ENCODE results near the gene RABL3. TPM values are rescaled to one million over a fixed set of nuclear protein-coding genes. Genes with fewer than 3 reads are reported as not detected.

Gene RABL3
- polyA plus RNA-seq, 1 of the 3 experiments (the other 2 are of a cell fraction): 2.2 TPM

DNA sequence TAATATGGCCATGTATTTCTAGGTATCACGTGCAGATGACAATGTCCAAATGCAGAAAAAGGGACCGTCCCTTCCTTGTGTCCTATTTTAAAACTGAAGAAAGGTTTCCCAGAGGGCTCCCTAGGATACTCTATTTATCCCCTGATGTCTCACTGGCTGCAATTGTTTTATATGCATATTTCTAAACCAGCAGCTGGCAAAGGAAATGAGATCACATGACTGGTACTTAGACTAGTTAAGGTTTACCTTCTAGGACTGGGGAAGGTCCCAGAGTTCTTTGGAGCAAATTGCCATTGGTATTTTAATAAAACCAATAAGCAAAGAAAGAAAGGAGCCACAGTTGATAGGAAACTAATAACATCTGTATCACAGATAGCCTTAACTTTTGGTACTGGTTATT, 29.8 kb upstream of the RABL3 start:
- no peak overlapping the region for H2AFZ ChIP-seq (ENCODE audit: low read depth)
- H3K9ac ChIP-seq: no peak overlapping the region
- H3K27ac ChIP-seq (ENCODE audit: low read depth in 2 of 2, low read length in 1 of 2): no peak overlapping the region
- POLR2A ChIA-PET: no interaction called here
- H3K9me3 ChIP-seq: no peaks in the 10 kb centered on the region
- H3K9me2 ChIP-seq: no peaks in the 10 kb centered on the region
- 88% methylated on average over 2 of the region's 2 CpGs for WGBS (ENCODE audit: low lambda C conversion rate)
- peaks cover 20 to 51% of the 10 kb centered on the region in 2 experiments for H3K36me3 ChIP-seq (replicated peaks in 1 of 2; ENCODE audit: control insufficient read depth in 1 of 2, insufficient read depth in 2 of 2, low read length in 1 of 2)
- no peak overlapping the region for H3K4me3 ChIP-seq (ENCODE audit: low read depth in 2 of 2, low read length in 1 of 2)
- DNase-seq: no peak
- H3K79me2 ChIP-seq (ENCODE audit: insufficient read depth): peaks cover 28% of the 10 kb centered on the region; the same call in 1 of the 2 replicates
- no peaks in the 10 kb centered on the region for H3K27me3 ChIP-seq (ENCODE audit: insufficient read depth)
- TF ChIP-seq TCF12 (IDR thresholded peaks at IDR 0.05): no peak
- no peak for TF ChIP-seq EP300 (IDR thresholded peaks at IDR 0.05; ENCODE audit: borderline replicate concordance in 1 of 2, low read depth in 1 of 2, low read length in 1 of 2)
- no peak for TF ChIP-seq RAD21 (IDR thresholded peaks at IDR 0.05; ENCODE audit: low read length)
- TF ChIP-seq CHD2 (IDR thresholded peaks at IDR 0.05; ENCODE audit: low read length, partially characterized antibody): no peak
- TF ChIP-seq EZH2phosphoT487 (IDR thresholded peaks at IDR 0.05; ENCODE audit: borderline replicate concordance, low read depth): no peak
- no peak overlapping the region for H3K4me2 ChIP-seq
- peaks cover 6% of the 10 kb centered on the region for H3F3A ChIP-seq (replicated peaks; ENCODE audit: insufficient read depth)
- no peaks in the 10 kb centered on the region for H4K20me1 ChIP-seq (ENCODE audit: insufficient read depth)
- peaks cover 0 to 6% of the 10 kb centered on the region in 2 experiments; a peak in 1 of 4 replicates for H3K4me1 ChIP-seq (ENCODE audit: control insufficient read depth in 1 of 2, insufficient read depth in 2 of 2, low read depth in 1 of 2, low read length in 1 of 2)
- CTCF ChIA-PET: interaction anchor here (0.8 to 3.1 kb wide), 2 partner anchors 18 to 23 kb away, joined by 3 to 18 read pairs; no protein-coding TSS in a partner anchor

DNA sequence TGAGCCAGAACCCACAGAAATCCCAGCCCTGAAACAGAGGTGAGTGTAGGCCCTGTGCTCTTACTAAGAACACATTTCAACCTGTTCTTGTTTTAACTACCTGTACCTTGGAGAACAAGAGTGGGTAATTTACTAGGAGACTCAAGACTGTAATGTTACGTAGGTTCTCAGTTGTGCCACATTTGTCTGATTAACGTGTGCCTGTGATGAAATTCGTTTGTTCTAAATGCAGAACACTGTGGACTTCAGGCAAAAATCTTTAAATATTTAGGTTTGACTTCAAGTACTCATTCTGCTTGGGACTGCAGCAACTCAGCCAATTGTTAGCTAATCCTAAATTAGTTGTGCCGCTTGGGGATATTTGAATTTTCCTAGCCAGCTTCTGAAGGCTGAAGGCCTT, 28.6 kb upstream of the RABL3 start:
- DNase-seq: no peak
- peaks cover 8 to 39% of the 10 kb centered on the region in 2 experiments for H3K36me3 ChIP-seq (replicated peaks in 1 of 2; ENCODE audit: control insufficient read depth in 1 of 2, insufficient read depth in 2 of 2, low read length in 1 of 2)
- no peaks in the 10 kb centered on the region for H3K9me2 ChIP-seq
- no peaks in the 10 kb centered on the region for H4K20me1 ChIP-seq (ENCODE audit: insufficient read depth)
- H2AFZ ChIP-seq (ENCODE audit: low read depth): no peak overlapping the region
- TF ChIP-seq EZH2phosphoT487 (IDR thresholded peaks at IDR 0.05; ENCODE audit: borderline replicate concordance, low read depth): no peak
- TF ChIP-seq, protein P1, sequence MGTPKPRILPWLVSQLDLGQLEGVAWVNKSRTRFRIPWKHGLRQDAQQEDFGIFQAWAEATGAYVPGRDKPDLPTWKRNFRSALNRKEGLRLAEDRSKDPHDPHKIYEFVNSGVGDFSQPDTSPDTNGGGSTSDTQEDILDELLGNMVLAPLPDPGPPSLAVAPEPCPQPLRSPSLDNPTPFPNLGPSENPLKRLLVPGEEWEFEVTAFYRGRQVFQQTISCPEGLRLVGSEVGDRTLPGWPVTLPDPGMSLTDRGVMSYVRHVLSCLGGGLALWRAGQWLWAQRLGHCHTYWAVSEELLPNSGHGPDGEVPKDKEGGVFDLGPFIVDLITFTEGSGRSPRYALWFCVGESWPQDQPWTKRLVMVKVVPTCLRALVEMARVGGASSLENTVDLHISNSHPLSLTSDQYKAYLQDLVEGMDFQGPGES (IDR thresholded peaks at IDR 0.05; ENCODE audit: low read depth, low read length): no peak
- TF ChIP-seq JUND (IDR thresholded peaks at IDR 0.05): no peak
- no peak for TF ChIP-seq FOXJ3 (CRISPR knock-in tag; IDR thresholded peaks at IDR 0.05)
- no peak for TF ChIP-seq MXI1 (IDR thresholded peaks at IDR 0.05; ENCODE audit: low read depth, low read length)
- TF ChIP-seq, protein P2, sequence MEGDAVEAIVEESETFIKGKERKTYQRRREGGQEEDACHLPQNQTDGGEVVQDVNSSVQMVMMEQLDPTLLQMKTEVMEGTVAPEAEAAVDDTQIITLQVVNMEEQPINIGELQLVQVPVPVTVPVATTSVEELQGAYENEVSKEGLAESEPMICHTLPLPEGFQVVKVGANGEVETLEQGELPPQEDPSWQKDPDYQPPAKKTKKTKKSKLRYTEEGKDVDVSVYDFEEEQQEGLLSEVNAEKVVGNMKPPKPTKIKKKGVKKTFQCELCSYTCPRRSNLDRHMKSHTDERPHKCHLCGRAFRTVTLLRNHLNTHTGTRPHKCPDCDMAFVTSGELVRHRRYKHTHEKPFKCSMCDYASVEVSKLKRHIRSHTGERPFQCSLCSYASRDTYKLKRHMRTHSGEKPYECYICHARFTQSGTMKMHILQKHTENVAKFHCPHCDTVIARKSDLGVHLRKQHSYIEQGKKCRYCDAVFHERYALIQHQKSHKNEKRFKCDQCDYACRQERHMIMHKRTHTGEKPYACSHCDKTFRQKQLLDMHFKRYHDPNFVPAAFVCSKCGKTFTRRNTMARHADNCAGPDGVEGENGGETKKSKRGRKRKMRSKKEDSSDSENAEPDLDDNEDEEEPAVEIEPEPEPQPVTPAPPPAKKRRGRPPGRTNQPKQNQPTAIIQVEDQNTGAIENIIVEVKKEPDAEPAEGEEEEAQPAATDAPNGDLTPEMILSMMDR (IDR thresholded peaks at IDR 0.05): no peak
- TF ChIP-seq FOSL2 (IDR thresholded peaks at IDR 0.05; ENCODE audit: borderline replicate concordance, low read depth): no peak
- no peak for TF ChIP-seq FOXM1 (IDR thresholded peaks at IDR 0.05; ENCODE audit: low read depth)
- no peak for TF ChIP-seq GABPA (IDR thresholded peaks at IDR 0.05; ENCODE audit: low read depth)
- TF ChIP-seq RFX5 (IDR thresholded peaks at IDR 0.05; ENCODE audit: low read length): no peak
- no peak for TF ChIP-seq TCF12 (IDR thresholded peaks at IDR 0.05)
- TF ChIP-seq YY1 (IDR thresholded peaks at IDR 0.05; ENCODE audit: low read depth): no peak
- TF ChIP-seq, protein P3, sequence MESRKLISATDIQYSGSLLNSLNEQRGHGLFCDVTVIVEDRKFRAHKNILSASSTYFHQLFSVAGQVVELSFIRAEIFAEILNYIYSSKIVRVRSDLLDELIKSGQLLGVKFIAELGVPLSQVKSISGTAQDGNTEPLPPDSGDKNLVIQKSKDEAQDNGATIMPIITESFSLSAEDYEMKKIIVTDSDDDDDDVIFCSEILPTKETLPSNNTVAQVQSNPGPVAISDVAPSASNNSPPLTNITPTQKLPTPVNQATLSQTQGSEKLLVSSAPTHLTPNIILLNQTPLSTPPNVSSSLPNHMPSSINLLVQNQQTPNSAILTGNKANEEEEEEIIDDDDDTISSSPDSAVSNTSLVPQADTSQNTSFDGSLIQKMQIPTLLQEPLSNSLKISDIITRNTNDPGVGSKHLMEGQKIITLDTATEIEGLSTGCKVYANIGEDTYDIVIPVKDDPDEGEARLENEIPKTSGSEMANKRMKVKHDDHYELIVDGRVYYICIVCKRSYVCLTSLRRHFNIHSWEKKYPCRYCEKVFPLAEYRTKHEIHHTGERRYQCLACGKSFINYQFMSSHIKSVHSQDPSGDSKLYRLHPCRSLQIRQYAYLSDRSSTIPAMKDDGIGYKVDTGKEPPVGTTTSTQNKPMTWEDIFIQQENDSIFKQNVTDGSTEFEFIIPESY (IDR thresholded peaks at IDR 0.05; ENCODE audit: borderline replicate concordance, low read depth): no peak
- H3K4me3 ChIP-seq (ENCODE audit: low read depth in 2 of 2, low read length in 1 of 2): no peak overlapping the region
- H3K79me2 ChIP-seq (ENCODE audit: insufficient read depth): peaks cover 39% of the 10 kb centered on the region
- peaks cover 6% of the 10 kb centered on the region for H3F3A ChIP-seq (replicated peaks; ENCODE audit: insufficient read depth)
- POLR2A ChIA-PET: no interaction called here
- H3K27me3 ChIP-seq (ENCODE audit: insufficient read depth): no peaks in the 10 kb centered on the region
- H3K4me2 ChIP-seq: no peak overlapping the region
- H3K27ac ChIP-seq (ENCODE audit: low read depth in 2 of 2, low read length in 1 of 2): no peak overlapping the region
- peaks cover 3 to 10% of the 10 kb centered on the region in 2 experiments; a peak in 3 of 4 replicates for H3K4me1 ChIP-seq (ENCODE audit: control insufficient read depth in 1 of 2, insufficient read depth in 2 of 2, low read depth in 1 of 2, low read length in 1 of 2)
- no peak overlapping the region for H3K9ac ChIP-seq
- 94% methylated on average over 4 of the region's 4 CpGs for WGBS (ENCODE audit: low lambda C conversion rate)
- no peaks in the 10 kb centered on the region for H3K9me3 ChIP-seq
- CTCF ChIA-PET: interaction anchor here (0.8 to 3.1 kb wide), 2 partner anchors 24 to 28 kb away, joined by 3 to 18 read pairs; no protein-coding TSS in a partner anchor
